HepG2 (cell line): Measurements from ENCODE around the gene MFAP5. TPM values are rescaled to one million over a fixed set of nuclear protein-coding genes. Genes with fewer than 3 reads are reported as not detected.

Source experiments
- ATAC-seq: fragments of 200-7000 bp; cut with Tn5 transposase; 3 replicates; pipeline ENCODE4 v1.9.1; 2020; ENCODE audit warnings: mild to moderate bottlenecking, moderate library complexity
- BruUV-seq: library from RNA; stranded (reverse); fragments of 400-500 nt; replicated peaks from 2 replicates; lab custom pipeline; 2021; lab: Mats Ljungman, UMichigan
- CTCF ChIA-PET: fragments of 300-600 bp; formaldehyde crosslinking; extraction: SDS; loops from one replicate; lab custom pipeline; 2021; ENCODE audit warnings: low total read pairs, inconsistent platforms, low intra/inter-chr PET ratio; lab: Yijun Ruan, JAX
- POLR2A ChIA-PET: fragments of 350-600 bp; sonication (Branson Sonifier 250); formaldehyde crosslinking; loops from one replicate; lab custom pipeline; 2020; ENCODE audit warnings: antibody characterized with exemption, inconsistent platforms; lab: Yijun Ruan, JAX
- DNase-seq: peaks from one replicate; pipeline ENCODE4 v3.0.0-alpha.2; 2015; ENCODE audit warnings: low spot score
- FAIRE-seq: peaks from 3 replicates; lab custom pipeline; 2011; peaks lifted over from hg19 to GRCh38; lab: Jason Lieb, UNC
- H2AFZ ChIP-seq: one replicate; pipeline ENCODE4 v1.6.1; 2011; ENCODE audit warnings: low read length, inconsistent platforms
- H3K27ac ChIP-seq: fragments of 300-600 bp; 3 replicates; pipeline ENCODE4 v1.8.0; 2011; ENCODE audit warnings: mixed run types, mild to moderate bottlenecking, mixed read lengths, low read length, inconsistent platforms; ENCODE audit not compliant: insufficient read depth; ENCODE audit errors: extremely low read length
- H3K27me3 ChIP-seq, 2 experiments: fragments of 200-600 bp in 1 of 2; 2 replicates in 1 of 2; 3 replicates in 1 of 2; pipeline versions ENCODE4 v1.6.0 to v1.8.0; 2011; ENCODE audit warnings: low read length in 2 of 2, mild to moderate bottlenecking in 2 of 2, moderate library complexity in 2 of 2, inconsistent platforms in 1 of 2; ENCODE audit not compliant: insufficient read depth in 2 of 2, control insufficient read depth in 1 of 2
- H3K36me3 ChIP-seq, 2 experiments: fragments of 200-600 bp in 1 of 2; replicated peaks in 1 of 2; 2 replicates in 1 of 2; 3 replicates in 1 of 2; pipeline versions ENCODE4 v1.5.1 to v1.8.0; 2011; ENCODE audit warnings: low read length in 2 of 2, inconsistent platforms in 1 of 2; ENCODE audit not compliant: insufficient read depth in 2 of 2, control insufficient read depth in 1 of 2
- H3K4me1 ChIP-seq: 2 replicates; pipeline ENCODE4 v1.5.1; 2012; ENCODE audit warnings: low read length, inconsistent platforms; ENCODE audit not compliant: insufficient read depth
- H3K4me2 ChIP-seq: 2 replicates; pipeline ENCODE4 v1.6.0; 2011; ENCODE audit warnings: low read depth, low read length, inconsistent platforms
- H3K4me3 ChIP-seq, 3 experiments: fragments of 200-600 bp in 1 of 3; sonication (generic), shearing (Covaris generic) in 1 of 3; replicated peaks in 1 of 3; 2 replicates each; pipeline ENCODE4 v1.5.1; 2011 to 2016; ENCODE audit warnings: low read length in 3 of 3, inconsistent platforms in 2 of 3, low read depth in 2 of 3, mild to moderate bottlenecking in 2 of 3, control low read depth in 1 of 3, mixed read lengths in 1 of 3; ENCODE audit not compliant: insufficient read depth in 1 of 3
- H3K79me2 ChIP-seq: one replicate; pipeline ENCODE4 v1.6.1; 2011; ENCODE audit warnings: low read length, inconsistent platforms; ENCODE audit not compliant: insufficient read depth
- H3K9ac ChIP-seq: 2 replicates; pipeline ENCODE4 v1.6.0; 2011; ENCODE audit warnings: mild to moderate bottlenecking, low read depth, low read length, inconsistent platforms; ENCODE audit not compliant: insufficient read depth
- H3K9me3 ChIP-seq: 2 replicates; pipeline ENCODE4 v1.5.1; 2012; ENCODE audit warnings: mild to moderate bottlenecking, low read length
- H4K20me1 ChIP-seq: 2 replicates; pipeline ENCODE4 v1.6.0; 2011; ENCODE audit warnings: inconsistent platforms, mild to moderate bottlenecking, low read length, moderate library complexity; ENCODE audit not compliant: insufficient read depth
- ATF5 ChIP-seq: sonication (generic); formaldehyde crosslinking; IDR thresholded peaks from 2 replicates; pipeline ENCODE4 v1.4.0; 2020; ENCODE audit warnings: mild to moderate bottlenecking, low read depth, missing genetic modification reagents
- ATF7-NPFF ChIP-seq: sonication (generic); formaldehyde crosslinking; IDR thresholded peaks from 2 replicates; pipeline ENCODE4 v1.8.1; 2023; ENCODE audit warnings: mild to moderate bottlenecking, low read depth, missing genetic modification reagents, moderate library complexity
- FLYWCH1 ChIP-seq: sonication (generic); formaldehyde crosslinking; IDR thresholded peaks from 2 replicates; pipeline ENCODE4 v1.8.1; 2023; ENCODE audit warnings: mild to moderate bottlenecking, missing genetic modification reagents
- KLF16 ChIP-seq, 2 experiments: sonication (generic) in 1 of 2; formaldehyde crosslinking in 1 of 2; IDR thresholded peaks; 2 replicates each; pipeline versions ENCODE4 v1.6.1 to v1.8.0; 2016 to 2023; ENCODE audit warnings: missing genetic modification reagents in 2 of 2, missing compliant biosample characterization in 1 of 2
- KLF9 ChIP-seq: IDR thresholded peaks from 2 replicates; pipeline ENCODE4 v1.6.1; 2016; ENCODE audit warnings: low read depth
- NCOA2 ChIP-seq: sonication (generic); formaldehyde crosslinking; IDR thresholded peaks from 2 replicates; pipeline ENCODE4 v1.8.0; 2022; ENCODE audit warnings: inconsistent platforms
- REXO4 ChIP-seq: sonication (generic); formaldehyde crosslinking; IDR thresholded peaks from 2 replicates; pipeline ENCODE4 v1.8.0; 2022; ENCODE audit warnings: missing genetic modification reagents, mild to moderate bottlenecking, borderline replicate concordance
- RXRA ChIP-seq: sonication (generic); formaldehyde crosslinking; IDR thresholded peaks from 2 replicates; pipeline ENCODE4 v1.5.1; 2020; ENCODE audit warnings: missing genetic modification reagents
- TEAD3 ChIP-seq: optimal IDR thresholded peaks from 2 replicates; pipeline ENCODE3; 2016; ENCODE audit warnings: borderline replicate concordance
- ZBTB40 ChIP-seq, 2 experiments: fragments of 450-650 bp in 1 of 2; sonication (generic) in 1 of 2; formaldehyde crosslinking in 1 of 2; IDR thresholded peaks; 2 replicates each; pipeline versions ENCODE4 v1.6.1 to v1.8.0; 2016 to 2022; ENCODE audit warnings: antibody characterized with exemption in 1 of 2, mild to moderate bottlenecking in 1 of 2, missing genetic modification reagents in 1 of 2
- ZNF329 ChIP-seq: sonication (generic); formaldehyde crosslinking; IDR thresholded peaks from 2 replicates; pipeline ENCODE4 v1.9.0; 2021; ENCODE audit warnings: low read depth, mild to moderate bottlenecking, missing genetic modification reagents
- ZNF605 ChIP-seq: sonication (generic); formaldehyde crosslinking; IDR thresholded peaks from 2 replicates; pipeline ENCODE4 v1.8.0; 2022; ENCODE audit warnings: mild to moderate bottlenecking, missing genetic modification reagents
- ZNF780A ChIP-seq: sonication (generic); formaldehyde crosslinking; IDR thresholded peaks from 2 replicates; pipeline ENCODE4 v1.8.0; 2022; ENCODE audit warnings: mild to moderate bottlenecking, missing genetic modification reagents, moderate library complexity
- ZSCAN22 ChIP-seq: sonication (generic); formaldehyde crosslinking; IDR thresholded peaks from 2 replicates; pipeline ENCODE4 v1.4.0; 2020; ENCODE audit warnings: mild to moderate bottlenecking, missing genetic modification reagents
- WGBS: methylation state at CpG from one replicate; pipeline ENCODE4 v1.1.6; 2017; ENCODE audit warnings: low lambda C conversion rate; 5-methylcytosine and 5-hydroxymethylcytosine counted together
- in situ Hi-C: cut with HindIII; loops from 2 replicates; pipeline ENCODE4 v1.10.0; 2017; ENCODE audit warnings: low pct_unique_long_range_greater_than_20kb; ENCODE audit not compliant: extremely low pct_ligation_motif_present
- intact Hi-C: fragments of 100-400 bp; cut with micrococcal nuclease; formaldehyde crosslinking; loops from one replicate; pipeline ENCODE4 v1.10.0; 2022; ENCODE audit not compliant: unreplicated experiment
- polyA plus RNA-seq, 8 experiments: library from polyadenylated mRNA; depleted of rRNA in 3 of 8; stranded (reverse) in 7 of 8; unstranded in 1 of 8; fragments of >200 nt; fragmentation: Illumina TruSeq in 4 of 8; extraction: Trizol in 4 of 8; gene quantifications; 2 replicates each; pipeline versions ENCODE4 v1.2.1 to v1.2.3, GENCODE V29; 2011 to 2016; ENCODE audit warnings: low read depth in 4 of 8, missing spikeins in 1 of 8, mixed read lengths in 1 of 8; ENCODE audit not compliant: insufficient read depth in 1 of 8
- total RNA-seq, 5 experiments: library from RNA; depleted of rRNA; stranded (reverse); fragments of >200 nt; fragmentation: Illumina TruSeq; extraction: Trizol; gene quantifications; 2 replicates each; pipeline ENCODE4 v1.2.3, GENCODE V29; 2016; ENCODE audit warnings: low read depth in 1 of 5

Gene MFAP5
- total and polyA plus RNA-seq, 2 of the 13 experiments (the other 11 are each of a cell fraction or from before 2014, with no cell fraction given), result 0.07 TPM; not detected in 1

- H4K20me1 ChIP-seq, result no peaks in the 10 kb centered on the region
- no peaks in the 10 kb centered on the region for H3K79me2 ChIP-seq
- CTCF ChIA-PET, result no interaction called here
- H2AFZ ChIP-seq, result no peak overlapping the region
- DNase-seq (no peak), FAIRE-seq (no peak), ATAC-seq (no peak)
- no TSS peak for BruUV-seq
- H3K36me3 ChIP-seq, result no peaks in the 10 kb centered on the region
- H3K4me2 ChIP-seq, result no peak overlapping the region
- TF ChIP-seq ZNF605 (no peak), ZNF780A (CRISPR knock-in tag) (no peak), KLF9 (no peak), RXRA (CRISPR knock-in tag) (no peak), REXO4 (CRISPR knock-in tag) (no peak), TEAD3 (no peak), NCOA2 (CRISPR knock-in tag) (no peak), FLYWCH1 (CRISPR knock-in tag) (no peak), ATF7-NPFF (CRISPR knock-in tag) (no peak), ATF5 (CRISPR knock-in tag) (no peak), ZBTB40 (IDR thresholded peaks at IDR 0.05) (no peak), ZBTB40 (CRISPR knock-in tag; IDR thresholded peaks at IDR 0.05) (no peak), KLF16 (CRISPR knock-in tag; IDR thresholded peaks at IDR 0.05) (no peak), ZNF329 (CRISPR knock-in tag) (no peak), ZSCAN22 (CRISPR knock-in tag) (no peak)
- POLR2A ChIA-PET, result no interaction called here
- no peaks in the 10 kb centered on the region for H3K4me1 ChIP-seq
- in situ Hi-C loops, result no loop called here
- no peak overlapping the region for H3K4me3 ChIP-seq
- no peak overlapping the region for H3K27ac ChIP-seq
- no peak overlapping the region for H3K9ac ChIP-seq
- intact Hi-C loops, result no loop called here
- peaks cover 0 to 10% of the 10 kb centered on the region in 2 experiments; a peak in 2 of 5 replicates for H3K27me3 ChIP-seq
- no peaks in the 10 kb centered on the region for H3K9me3 ChIP-seq
- 3% methylated on average over 5 of the region's 5 CpGs for WGBS
These were observed 1.7 kb upstream of the MFAP5 start for GRCh38 chr12:8664228-8664913.
